Caco-2 (cell line): Measurements from ENCODE around the gene PCDH1. TPM values are rescaled to one million over a fixed set of nuclear protein-coding genes. Genes with fewer than 3 reads are reported as not detected.

Experiments
- Bru-seq: library from RNA; stranded (reverse); fragments of 400-500 nt; gene quantifications from one replicate; lab custom pipeline; 2021; lab: Mats Ljungman, UMichigan
- BruChase-seq, 2 experiments: library from RNA; stranded (reverse); fragments of 400-500 nt; gene quantifications; one replicate each; lab custom pipeline; 2021; lab: Mats Ljungman, UMichigan
- BruUV-seq: library from RNA; stranded (reverse); fragments of 400-500 nt; replicated peaks from 2 replicates; lab custom pipeline; 2021; lab: Mats Ljungman, UMichigan
- CTCF ChIA-PET: fragments of 300-600 bp; sonication (Branson Sonifier 250); formaldehyde crosslinking; loops from one replicate; lab custom pipeline; 2022; ENCODE audit warnings: antibody characterized with exemption; lab: Charles Lee
- POLR2A ChIA-PET: fragments of 300-600 bp; sonication (Branson Sonifier 250); formaldehyde crosslinking; loops from one replicate; lab custom pipeline; 2022; ENCODE audit warnings: antibody characterized with exemption; lab: Charles Lee
- DNase-seq, 2 experiments: peaks; one replicate each; pipeline versions ENCODE4 v3.0.0 to v3.0.0-alpha.2; 2020 to 2022
- H3K27me3 ChIP-seq: replicated peaks from 2 replicates; pipeline ENCODE4 v1.6.0; 2011; ENCODE audit warnings: low read length; ENCODE audit not compliant: control insufficient read depth, insufficient read depth
- H3K36me3 ChIP-seq: 2 replicates; pipeline ENCODE4 v1.5.1; 2011; ENCODE audit warnings: low read length; ENCODE audit not compliant: control insufficient read depth, insufficient read depth
- H3K4me1 ChIP-seq: fragments of 250-450 bp; sonication (Bioruptor Pico); 2 replicates; pipeline ENCODE4 v1.5.1; 2020; ENCODE audit warnings: mild to moderate bottlenecking
- H3K4me3 ChIP-seq: 2 replicates; pipeline ENCODE4 v1.5.1; 2011; ENCODE audit warnings: low read depth, mild to moderate bottlenecking, control low read depth, low read length
- H3K9me3 ChIP-seq: fragments of 250-450 bp; sonication (Bioruptor Pico); 2 replicates; pipeline ENCODE4 v1.5.1; 2020; ENCODE audit warnings: mild to moderate bottlenecking, moderate library complexity
- H3K27ac Mint-ChIP-seq: one replicate; pipeline ENCODE4 v1.8.0; 2022; ENCODE audit warnings: mixed read lengths; ENCODE audit not compliant: unreplicated experiment
- H3K27me3 Mint-ChIP-seq: one replicate; pipeline ENCODE4 v1.8.0; 2022; ENCODE audit warnings: mixed read lengths; ENCODE audit not compliant: insufficient read depth, unreplicated experiment
- H3K36me3 Mint-ChIP-seq: one replicate; pipeline ENCODE4 v1.8.0; 2022; ENCODE audit warnings: mild to moderate bottlenecking, mixed read lengths; ENCODE audit not compliant: insufficient read depth, unreplicated experiment
- H3K4me1 Mint-ChIP-seq: one replicate; pipeline ENCODE4 v1.8.0; 2022; ENCODE audit warnings: low read depth, mixed read lengths; ENCODE audit not compliant: unreplicated experiment
- H3K4me3 Mint-ChIP-seq: one replicate; pipeline ENCODE4 v1.8.0; 2022; ENCODE audit warnings: mild to moderate bottlenecking, moderate library complexity, mixed read lengths; ENCODE audit not compliant: unreplicated experiment
- H3K9me3 Mint-ChIP-seq: one replicate; pipeline ENCODE4 v1.8.0; 2022; ENCODE audit warnings: mixed read lengths; ENCODE audit not compliant: unreplicated experiment
- intact Hi-C: fragments of 100-400 bp; cut with micrococcal nuclease; formaldehyde crosslinking; loops from one replicate; pipeline ENCODE4 v1.10.0; 2022; ENCODE audit not compliant: unreplicated experiment
- long read RNA-seq: library from polyadenylated mRNA; stranded (forward); transcript quantifications from one replicate; pipeline ENCODE4 v2.0.0, GENCODE V29; 2022
- total RNA-seq: library from RNA; stranded (reverse); gene quantifications from 2 replicates; pipeline ENCODE4 v1.2.3, GENCODE V29; 2022
- TF ChIP-seq, protein P1 (sequence below), 2 experiments: fragments of 200-600 bp in 1 of 2; IDR thresholded peaks; 1 replicate in 1 of 2; 2 replicates in 1 of 2; pipeline versions ENCODE4 v1.5.1 to v1.8.0; 2011 to 2022; ENCODE audit warnings: antibody characterized with exemption in 1 of 2, control low read depth in 1 of 2, inconsistent platforms in 1 of 2, low read depth in 1 of 2, low read length in 1 of 2, mild to moderate bottlenecking in 1 of 2, moderate library complexity in 1 of 2; ENCODE audit not compliant: insufficient read depth in 1 of 2, severe bottlenecking in 1 of 2, unreplicated experiment in 1 of 2

PCDH1 gene
- 1.5 and 1.8 TPM in 2 replicates for total RNA-seq
- percentile 21 among the genes with signal in this experiment for Bru-seq, nascent RNA
- BruChase-seq, experiment 1, labeled RNA remaining after a 2-hour chase, result percentile 22 among the genes with signal in this experiment
- BruChase-seq, experiment 2, labeled RNA remaining after a 6-hour chase, result percentile 28 among the genes with signal in this experiment
- long read RNA-seq, partial matches to known transcripts, result 0 of 2 reads
- long read RNA-seq, other reads (novel, unspliced or antisense), result 2 of 2 reads

GRCh38 chr5:141878186-141878710 is at the start of gene PCDH1:
Gene PCDH1 (minus strand): TSS chr5:141878410. CDS start chr5:141878262, 148 bp downstream.
- Histone ChIP-seq H3K27me3 (peaks cover 5% of the 10 kb centered on the region), H3K4me1 (peaks cover 37% of the 10 kb centered on the region), H3K4me3 (peak within 1 kb of the TSS; percentile 60), H3K36me3 (no peaks in the 10 kb centered on the region; the same call in 1 of the 2 replicates), H3K9me3 (no peaks in the 10 kb centered on the region)
- CTCF ChIA-PET, result interaction anchor here (0.6 to 3.9 kb wide), 26 partner anchors 13 to 209 kb away, joined by 3 to 54 read pairs (median 6); partner anchors contain the start of gene DELE1
- no peak within 1 kb of the TSS for H3K27ac Mint-ChIP-seq
- H3K36me3 Mint-ChIP-seq, result peaks cover 7% of the 10 kb centered on the region
- H3K4me3 Mint-ChIP-seq, result peak within 1 kb of the TSS; percentile 77
- TF ChIP-seq, protein P1, sequence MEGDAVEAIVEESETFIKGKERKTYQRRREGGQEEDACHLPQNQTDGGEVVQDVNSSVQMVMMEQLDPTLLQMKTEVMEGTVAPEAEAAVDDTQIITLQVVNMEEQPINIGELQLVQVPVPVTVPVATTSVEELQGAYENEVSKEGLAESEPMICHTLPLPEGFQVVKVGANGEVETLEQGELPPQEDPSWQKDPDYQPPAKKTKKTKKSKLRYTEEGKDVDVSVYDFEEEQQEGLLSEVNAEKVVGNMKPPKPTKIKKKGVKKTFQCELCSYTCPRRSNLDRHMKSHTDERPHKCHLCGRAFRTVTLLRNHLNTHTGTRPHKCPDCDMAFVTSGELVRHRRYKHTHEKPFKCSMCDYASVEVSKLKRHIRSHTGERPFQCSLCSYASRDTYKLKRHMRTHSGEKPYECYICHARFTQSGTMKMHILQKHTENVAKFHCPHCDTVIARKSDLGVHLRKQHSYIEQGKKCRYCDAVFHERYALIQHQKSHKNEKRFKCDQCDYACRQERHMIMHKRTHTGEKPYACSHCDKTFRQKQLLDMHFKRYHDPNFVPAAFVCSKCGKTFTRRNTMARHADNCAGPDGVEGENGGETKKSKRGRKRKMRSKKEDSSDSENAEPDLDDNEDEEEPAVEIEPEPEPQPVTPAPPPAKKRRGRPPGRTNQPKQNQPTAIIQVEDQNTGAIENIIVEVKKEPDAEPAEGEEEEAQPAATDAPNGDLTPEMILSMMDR (IDR thresholded peaks at IDR 0.05; ENCODE audit: insufficient read depth in 1 of 2, low read depth in 1 of 2, low read length in 1 of 2, severe bottlenecking in 1 of 2, unreplicated experiment in 1 of 2), result no peak
- H3K4me1 Mint-ChIP-seq, result peaks cover 33% of the 10 kb centered on the region
- peak in 1 of 2 experiments; percentile 48 for DNase-seq
- H3K27me3 Mint-ChIP-seq, result peaks cover 24% of the 10 kb centered on the region
- H3K9me3 Mint-ChIP-seq, result no peaks in the 10 kb centered on the region
- POLR2A ChIA-PET, result interaction anchor here (1.4 kb wide), 1 partner anchor 28 kb away, joined by 4 read pairs; no protein-coding TSS in a partner anchor
- intact Hi-C loops, result loop anchor here (2.0 kb wide), 1 partner anchor 115 kb away; no protein-coding TSS in a partner anchor
- BruUV-seq, result no TSS peak

GRCh38 chr5:141926434-141926833 is 48.2 kb upstream of the PCDH1 start:
- DNase-seq, result no peak
- TF ChIP-seq, protein P1 (IDR thresholded peaks at IDR 0.05; ENCODE audit: insufficient read depth in 1 of 2, low read depth in 1 of 2, low read length in 1 of 2, severe bottlenecking in 1 of 2, unreplicated experiment in 1 of 2), result no peak
- H3K9me3 Mint-ChIP-seq, result no peaks in the 10 kb centered on the region
- intact Hi-C loops, result no loop called here
- H3K4me3 Mint-ChIP-seq, result no peak overlapping the region
- BruUV-seq, result no TSS peak
- CTCF ChIA-PET, result no interaction called here
- no peaks in the 10 kb centered on the region for H3K27me3 ChIP-seq
- no peaks in the 10 kb centered on the region for H3K27me3 Mint-ChIP-seq
- peaks cover 7% of the 10 kb centered on the region for H3K4me1 Mint-ChIP-seq
- peaks cover 47% of the 10 kb centered on the region for H3K36me3 Mint-ChIP-seq
- H3K4me1 ChIP-seq, result peaks cover 5% of the 10 kb centered on the region; the same call in 1 of the 2 replicates
- POLR2A ChIA-PET, result no interaction called here
- H3K9me3 ChIP-seq, result no peaks in the 10 kb centered on the region
- H3K4me3 ChIP-seq, result no peak overlapping the region
- H3K27ac Mint-ChIP-seq, result no peak overlapping the region
- peaks cover 4% of the 10 kb centered on the region for H3K36me3 ChIP-seq
